ENCODE data around the gene CACNA1B.
"Not testable (repeated sequence)": the region's sequence is repeated elsewhere in the genome, so short reads cannot be mapped to it uniquely, and the experiment has no call there.

Gene CACNA1B

DNA sequence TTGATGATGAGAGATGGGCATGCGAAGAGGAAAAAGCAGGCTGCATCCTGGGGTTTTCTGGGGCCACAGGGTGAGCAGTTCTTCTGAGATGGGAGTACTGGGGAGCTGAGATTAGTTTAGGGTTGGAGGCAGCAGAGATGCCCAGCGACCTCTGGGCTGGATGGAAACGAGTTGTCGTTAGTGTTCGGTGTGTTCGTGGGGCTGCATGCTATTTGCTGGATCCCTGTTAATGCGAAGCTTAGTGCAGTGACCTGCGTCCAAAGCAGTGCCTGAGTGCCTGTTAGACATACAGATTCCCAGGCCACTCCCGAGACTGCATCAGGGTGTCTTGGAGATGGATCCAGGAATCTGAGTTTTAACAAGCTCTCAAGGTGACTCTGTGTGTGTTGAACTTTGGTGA lies 201.3 kb downstream of the CACNA1B start:
- H3K9me3 ChIP-seq (ENCODE audit: low read length), result no peaks in the 10 kb centered on the region
- no peak overlapping the region for H3K4me3 ChIP-seq (ENCODE audit: low read depth in 1 of 2, low read length in 2 of 2)
- H3K27ac ChIP-seq (ENCODE audit: low read depth, low read length), result no peak overlapping the region
- no peak overlapping the region for H3K9ac ChIP-seq (ENCODE audit: low read length)
- H3K36me3 ChIP-seq (ENCODE audit: insufficient read depth, low read length), result no peaks in the 10 kb centered on the region
- no peaks in the 10 kb centered on the region for H3K4me1 ChIP-seq (ENCODE audit: insufficient read depth, low read length)
- H3K27me3 ChIP-seq (ENCODE audit: control insufficient read depth in 1 of 2, insufficient read depth in 2 of 2, low read length in 2 of 2), result no peaks in the 10 kb centered on the region

DNA sequence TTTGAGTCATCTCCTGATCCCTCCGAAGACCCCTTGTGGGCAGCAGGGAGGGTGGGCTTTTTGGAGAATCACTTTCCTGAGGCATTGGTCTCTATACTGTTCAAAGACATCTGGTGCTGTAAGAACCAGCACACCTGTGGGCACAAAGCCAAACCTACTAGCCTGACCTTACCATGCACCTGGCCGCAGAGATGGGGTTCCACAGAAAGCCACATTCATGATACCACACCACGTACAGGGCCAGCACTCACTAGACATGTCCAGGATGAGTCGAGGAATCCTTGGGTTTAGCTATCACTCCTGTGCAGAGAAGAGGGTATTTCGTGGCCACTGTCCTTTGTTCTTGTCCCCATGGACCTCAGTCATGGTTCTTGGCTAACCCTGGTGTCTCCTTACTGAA lies 203.4 kb downstream of the CACNA1B start:
- H3K27ac ChIP-seq (ENCODE audit: low read depth, low read length), result no peak overlapping the region

DNA sequence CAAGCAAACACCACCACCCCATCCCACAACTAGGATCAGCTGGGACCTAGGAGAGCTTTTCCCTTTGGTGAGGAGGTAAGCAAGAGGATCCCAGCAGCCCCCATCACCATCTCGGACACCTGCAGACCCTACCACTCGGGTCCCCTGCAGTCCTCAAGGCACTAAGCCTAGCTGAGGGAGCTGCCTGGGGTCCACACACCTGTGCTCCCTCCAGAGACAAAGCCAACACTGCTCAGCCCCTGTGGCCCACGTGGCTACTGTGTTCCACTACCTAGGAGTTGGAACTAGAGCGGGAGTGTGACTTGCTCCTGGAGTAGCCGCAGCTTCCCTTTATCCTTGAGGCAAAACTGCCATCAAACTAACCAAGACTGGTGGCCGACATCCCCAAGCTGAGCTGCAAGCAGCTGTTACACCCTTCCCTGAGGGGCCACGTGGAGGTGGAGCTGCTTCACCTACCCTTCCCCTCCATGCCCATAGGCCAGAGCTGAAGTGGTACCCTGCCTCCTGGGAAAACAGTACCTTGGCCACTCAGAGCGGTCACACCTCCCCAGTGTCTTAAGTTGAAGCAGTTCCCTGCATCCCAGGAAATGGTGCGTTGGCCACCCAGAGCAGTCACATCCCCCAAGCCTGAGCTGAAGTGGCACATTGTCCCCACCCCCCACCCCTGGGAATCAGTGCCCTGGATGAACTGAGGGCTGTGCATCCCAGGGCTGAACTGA lies 205.5 kb downstream of the CACNA1B start:
- H3K4me3 ChIP-seq (ENCODE audit: low read depth in 1 of 2, low read length in 2 of 2), result no peak overlapping the region
- H3K9ac ChIP-seq (ENCODE audit: low read length), result no peak overlapping the region
- H3K36me3 ChIP-seq (ENCODE audit: insufficient read depth, low read length), result no peaks in the 10 kb centered on the region
- peaks cover 9% of the 10 kb centered on the region for H3K9me3 ChIP-seq (ENCODE audit: low read length)
- no peaks in the 10 kb centered on the region for H3K4me1 ChIP-seq (ENCODE audit: insufficient read depth, low read length)
- H3K27ac ChIP-seq (ENCODE audit: low read depth, low read length), result no peak overlapping the region
- no peaks in the 10 kb centered on the region for H3K27me3 ChIP-seq (ENCODE audit: control insufficient read depth in 1 of 2, insufficient read depth in 2 of 2, low read length in 2 of 2)

More for the DNA sequence above, 203.4 kb downstream of the CACNA1B start:
- Histone ChIP-seq H3K4me3 (ENCODE audit: low read depth in 1 of 2, low read length in 2 of 2) (no peak overlapping the region), H3K9me3 (ENCODE audit: low read length) (peaks cover 1% of the 10 kb centered on the region), H3K36me3 (ENCODE audit: insufficient read depth, low read length) (no peaks in the 10 kb centered on the region), H3K4me1 (ENCODE audit: insufficient read depth, low read length) (no peaks in the 10 kb centered on the region), H3K27me3 (ENCODE audit: control insufficient read depth in 1 of 2, insufficient read depth in 2 of 2, low read length in 2 of 2) (no peaks in the 10 kb centered on the region), H3K9ac (ENCODE audit: low read length) (no peak overlapping the region)

DNA sequence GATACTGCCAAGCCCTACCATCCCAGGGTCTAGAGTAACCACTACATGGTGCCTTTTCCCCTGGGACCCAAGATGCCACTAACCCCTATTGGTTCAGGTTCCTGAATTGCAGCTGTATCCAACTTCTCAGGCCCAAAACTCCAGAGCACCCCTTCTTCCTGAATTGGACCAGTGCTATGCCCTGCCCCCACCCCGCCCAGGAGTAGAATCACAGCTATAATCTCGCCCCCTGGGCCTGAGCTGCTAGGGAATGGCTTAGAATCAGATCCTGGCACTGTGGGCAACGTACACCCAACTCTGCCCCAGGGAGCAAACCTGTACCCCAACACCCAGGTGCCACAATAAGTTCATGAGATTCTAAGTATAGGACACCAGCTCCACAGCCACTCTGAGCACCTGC lies 206.3 kb downstream of the CACNA1B start:
- no peaks in the 10 kb centered on the region for H3K36me3 ChIP-seq (ENCODE audit: insufficient read depth, low read length)
- peaks cover 9% of the 10 kb centered on the region for H3K9me3 ChIP-seq (ENCODE audit: low read length)
- H3K4me1 ChIP-seq (ENCODE audit: insufficient read depth, low read length), result no peaks in the 10 kb centered on the region

DNA sequence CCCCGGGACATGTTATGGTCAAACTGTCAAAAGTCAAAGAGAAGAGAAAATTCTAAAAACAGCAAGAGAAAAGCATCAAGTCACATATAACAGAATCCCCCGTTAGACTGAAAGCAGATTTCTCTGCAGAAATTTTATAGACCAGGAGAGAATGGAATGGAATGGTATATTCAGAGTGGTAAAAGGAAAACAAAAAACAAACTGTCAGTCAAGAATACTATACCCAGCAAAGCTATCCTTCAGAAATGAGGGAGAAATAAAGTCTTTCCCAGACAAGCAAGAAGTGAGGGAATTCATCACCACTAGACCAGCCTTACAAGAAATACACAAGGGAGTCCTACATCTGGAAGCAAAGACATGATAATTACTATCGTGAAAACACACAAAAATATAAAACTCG lies 208.0 kb downstream of the CACNA1B start:
- Histone ChIP-seq H3K36me3 (ENCODE audit: insufficient read depth, low read length) (no peaks in the 10 kb centered on the region), H3K9me3 (ENCODE audit: low read length) (peaks cover 9% of the 10 kb centered on the region), H3K27me3 (ENCODE audit: control insufficient read depth in 1 of 2, insufficient read depth in 2 of 2, low read length in 2 of 2) (no peaks in the 10 kb centered on the region), H3K4me1 (ENCODE audit: insufficient read depth, low read length) (no peaks in the 10 kb centered on the region), H3K9ac (ENCODE audit: low read length) (no peak overlapping the region), H3K27ac (ENCODE audit: low read depth, low read length) (no peak overlapping the region), H3K4me3 (ENCODE audit: low read depth in 1 of 2, low read length in 2 of 2) (no peak overlapping the region)

More for the DNA sequence above, 206.3 kb downstream of the CACNA1B start:
- no peaks in the 10 kb centered on the region for H3K27me3 ChIP-seq (ENCODE audit: control insufficient read depth in 1 of 2, insufficient read depth in 2 of 2, low read length in 2 of 2)
- H3K4me3 ChIP-seq (ENCODE audit: low read depth in 1 of 2, low read length in 2 of 2), result no peak overlapping the region
- H3K27ac ChIP-seq (ENCODE audit: low read depth, low read length), result no peak overlapping the region
- H3K9ac ChIP-seq (ENCODE audit: low read length), result no peak overlapping the region

DNA sequence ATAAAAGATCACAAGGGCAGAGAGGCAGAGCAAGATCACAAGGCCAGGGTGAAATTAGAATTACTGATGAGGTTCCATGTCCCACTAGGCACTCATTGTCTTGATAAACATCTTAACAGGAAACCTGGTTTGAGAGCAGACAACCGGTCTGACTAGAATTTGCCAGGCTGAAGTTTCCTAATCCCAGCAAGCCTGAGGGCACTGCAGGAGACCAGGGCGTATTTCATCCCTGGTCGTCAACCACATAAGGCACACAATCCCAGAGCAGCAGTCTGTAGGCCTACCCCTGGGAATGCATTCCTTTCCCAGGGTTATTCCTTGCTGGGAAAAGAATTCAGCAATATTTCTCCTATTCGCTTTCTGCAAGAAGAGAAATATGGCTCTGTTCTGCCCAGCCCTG lies 214.5 kb downstream of the CACNA1B start:
- H3K27me3 ChIP-seq (ENCODE audit: control insufficient read depth in 1 of 2, insufficient read depth in 2 of 2, low read length in 2 of 2); H3K27ac ChIP-seq (ENCODE audit: low read depth, low read length); H3K4me3 ChIP-seq (ENCODE audit: low read depth in 1 of 2, low read length in 2 of 2); H3K9me3 ChIP-seq (ENCODE audit: low read length); H3K9ac ChIP-seq (ENCODE audit: low read length); H3K36me3 ChIP-seq (ENCODE audit: insufficient read depth, low read length); H3K4me1 ChIP-seq (ENCODE audit: insufficient read depth, low read length): not testable (repeated sequence)

DNA sequence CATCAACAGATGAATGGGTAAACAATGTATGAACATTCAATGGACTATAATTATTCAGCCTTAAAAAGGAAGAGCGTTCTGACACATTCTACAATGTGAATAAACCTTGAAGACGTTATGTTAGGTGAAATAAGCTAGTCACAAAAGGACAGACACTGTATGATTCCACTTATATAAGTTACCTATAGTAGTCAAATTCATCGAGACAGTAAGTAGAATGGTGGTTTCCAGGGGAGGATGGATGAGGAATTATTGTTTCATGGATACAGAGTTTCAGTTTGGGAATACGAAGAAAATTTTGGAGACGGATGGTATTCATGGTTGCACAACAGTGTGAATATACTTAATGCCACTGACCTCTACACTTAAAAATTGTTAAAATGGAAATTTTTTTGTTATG lies 216.4 kb downstream of the CACNA1B start:
- H3K9ac ChIP-seq (ENCODE audit: low read length), result no peak overlapping the region
- H3K4me3 ChIP-seq (ENCODE audit: low read depth in 1 of 2, low read length in 2 of 2), result no peak overlapping the region
- no peaks in the 10 kb centered on the region for H3K4me1 ChIP-seq (ENCODE audit: insufficient read depth, low read length)
- H3K27ac ChIP-seq (ENCODE audit: low read depth, low read length), result no peak overlapping the region
- no peaks in the 10 kb centered on the region for H3K27me3 ChIP-seq (ENCODE audit: control insufficient read depth in 1 of 2, insufficient read depth in 2 of 2, low read length in 2 of 2)
- H3K9me3 ChIP-seq (ENCODE audit: low read length), result no peaks in the 10 kb centered on the region
- no peaks in the 10 kb centered on the region for H3K36me3 ChIP-seq (ENCODE audit: insufficient read depth, low read length)

DNA sequence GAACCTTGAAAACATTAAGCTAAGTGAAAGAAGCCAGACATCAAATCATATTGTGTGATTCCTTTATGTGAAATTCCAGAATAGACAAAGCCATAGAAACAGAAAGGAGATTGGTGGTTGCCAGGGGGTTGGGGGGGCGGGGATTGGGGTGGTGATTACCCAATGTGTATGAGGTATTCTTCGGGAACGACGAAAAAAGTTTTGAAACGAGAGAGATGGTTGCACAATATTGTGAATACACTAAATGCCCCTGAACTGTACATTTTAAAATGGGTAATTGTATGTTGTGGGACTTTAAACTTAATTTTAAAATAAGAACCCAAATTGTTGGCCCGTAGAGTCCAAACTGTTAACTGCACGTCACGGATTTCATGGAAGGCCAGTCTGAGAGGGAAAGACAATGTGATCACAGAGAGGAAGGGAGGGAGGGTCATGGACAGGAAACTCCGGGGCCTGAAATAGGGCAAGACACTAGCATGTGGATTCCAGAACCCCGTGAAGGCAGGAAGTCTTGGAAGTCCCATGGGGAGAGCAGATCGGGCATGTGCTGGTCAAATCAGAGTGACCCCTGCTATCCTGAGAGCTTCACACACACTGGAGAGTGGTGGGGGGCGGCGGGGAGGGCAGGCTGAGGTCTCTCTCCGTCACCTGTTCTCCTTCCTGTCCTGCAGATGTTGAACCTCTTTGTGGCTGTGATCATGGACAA lies 218.4 kb downstream of the CACNA1B start:
- Histone ChIP-seq H3K27ac (ENCODE audit: low read depth, low read length) (no peak overlapping the region), H3K4me3 (ENCODE audit: low read depth in 1 of 2, low read length in 2 of 2) (no peak overlapping the region), H3K27me3 (ENCODE audit: control insufficient read depth in 1 of 2, insufficient read depth in 2 of 2, low read length in 2 of 2) (no peaks in the 10 kb centered on the region), H3K9ac (ENCODE audit: low read length) (no peak overlapping the region), H3K9me3 (ENCODE audit: low read length) (no peaks in the 10 kb centered on the region), H3K36me3 (ENCODE audit: insufficient read depth, low read length) (no peaks in the 10 kb centered on the region), H3K4me1 (ENCODE audit: insufficient read depth, low read length) (no peaks in the 10 kb centered on the region)

DNA sequence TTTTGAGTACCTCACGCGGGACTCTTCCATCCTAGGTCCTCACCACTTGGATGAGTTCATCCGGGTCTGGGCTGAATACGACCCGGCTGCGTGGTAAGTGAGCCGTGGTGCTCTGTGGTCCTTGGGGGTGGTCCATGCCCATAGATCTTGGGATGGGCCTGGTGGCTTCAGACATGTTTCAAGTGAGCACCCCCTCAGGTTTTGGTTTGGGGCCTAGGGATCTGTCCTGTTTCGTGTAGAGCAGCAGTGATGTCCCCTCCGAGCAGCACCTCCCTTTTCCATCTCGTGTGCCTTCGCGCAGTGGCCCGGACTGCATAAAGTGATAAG lies 218.9 kb downstream of the CACNA1B start:
- H3K4me1 ChIP-seq (ENCODE audit: insufficient read depth, low read length), result no peaks in the 10 kb centered on the region
- no peak overlapping the region for H3K4me3 ChIP-seq (ENCODE audit: low read depth in 1 of 2, low read length in 2 of 2)
- no peak overlapping the region for H3K9ac ChIP-seq (ENCODE audit: low read length)
- no peaks in the 10 kb centered on the region for H3K27me3 ChIP-seq (ENCODE audit: control insufficient read depth in 1 of 2, insufficient read depth in 2 of 2, low read length in 2 of 2)
- no peak overlapping the region for H3K27ac ChIP-seq (ENCODE audit: low read depth, low read length)
- H3K9me3 ChIP-seq (ENCODE audit: low read length), result no peaks in the 10 kb centered on the region
- H3K36me3 ChIP-seq (ENCODE audit: insufficient read depth, low read length), result no peaks in the 10 kb centered on the region

DNA sequence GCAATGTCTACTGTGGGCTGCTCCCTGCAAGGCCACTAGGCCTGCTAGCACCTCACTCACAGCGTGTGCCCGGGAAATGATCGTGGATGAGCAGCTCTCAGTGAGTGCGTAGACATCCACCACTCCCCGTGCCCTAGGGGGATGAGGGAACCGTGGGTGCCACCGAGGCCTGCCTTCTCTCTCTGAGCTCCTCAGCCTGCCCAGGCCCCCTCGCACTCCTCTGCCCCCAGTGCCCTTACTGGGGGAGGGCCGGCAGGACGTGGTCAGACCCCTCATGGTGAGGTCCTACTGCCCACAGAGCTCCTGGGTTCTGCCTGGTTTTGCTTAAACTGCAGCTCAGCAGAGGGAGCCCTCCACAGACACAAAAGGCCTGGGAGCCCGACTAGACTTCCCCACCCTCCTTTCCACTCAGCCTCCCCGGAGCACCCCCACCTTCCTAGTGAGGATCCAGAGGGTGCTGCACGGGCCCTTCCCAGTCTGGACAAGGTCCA lies 220.0 kb downstream of the CACNA1B start:
- peaks cover 0 to 5% of the 10 kb centered on the region in 2 donors for H3K27me3 ChIP-seq (ENCODE audit: control insufficient read depth in 1 of 2, insufficient read depth in 2 of 2, low read length in 2 of 2)
- H3K4me1 ChIP-seq (ENCODE audit: insufficient read depth, low read length), result no peaks in the 10 kb centered on the region
- no peak overlapping the region for H3K27ac ChIP-seq (ENCODE audit: low read depth, low read length)
- H3K9ac ChIP-seq (ENCODE audit: low read length), result no peak overlapping the region
- H3K36me3 ChIP-seq (ENCODE audit: insufficient read depth, low read length), result no peaks in the 10 kb centered on the region
- no peaks in the 10 kb centered on the region for H3K9me3 ChIP-seq (ENCODE audit: low read length)
- H3K4me3 ChIP-seq (ENCODE audit: low read depth in 1 of 2, low read length in 2 of 2), result no peak overlapping the region

DNA sequence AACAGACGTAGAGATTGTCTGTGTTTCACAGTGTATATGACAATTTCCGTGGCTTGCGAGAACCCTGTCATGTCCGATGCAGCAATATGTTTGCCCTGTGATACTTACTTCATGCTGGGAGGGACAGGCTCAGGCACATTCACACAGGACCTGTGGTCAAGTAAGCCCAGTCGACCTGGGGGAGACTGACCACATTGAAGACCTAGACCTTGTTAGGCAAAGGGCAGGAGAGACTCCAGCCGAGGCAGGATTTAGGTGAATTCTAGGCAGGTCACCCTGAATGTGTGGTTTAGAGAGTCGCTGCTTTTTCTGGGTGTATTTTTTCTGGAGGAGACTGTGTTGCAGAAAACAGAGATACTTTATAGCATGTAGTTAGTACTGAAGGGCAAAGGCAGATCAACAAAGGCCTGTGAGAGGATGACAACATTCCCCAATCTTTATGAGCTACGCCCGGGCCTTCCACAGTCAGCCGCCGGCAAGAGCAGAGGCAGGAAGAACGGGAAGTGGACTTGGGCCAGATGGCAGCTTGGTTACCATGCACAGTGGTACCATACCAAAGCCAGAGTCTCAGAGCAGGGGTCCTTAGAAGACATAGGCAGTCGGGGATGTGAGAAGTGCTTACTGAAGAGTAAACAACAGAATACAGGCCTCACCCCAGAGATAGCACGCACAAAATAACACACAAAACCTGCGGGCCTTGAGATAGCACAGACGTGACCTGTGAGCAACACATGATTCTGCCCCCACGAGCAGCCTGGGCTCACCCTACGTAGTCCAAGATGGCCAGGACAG lies 220.7 kb downstream of the CACNA1B start:
- no peak overlapping the region for H3K9ac ChIP-seq (ENCODE audit: low read length)
- no peak overlapping the region for H3K27ac ChIP-seq (ENCODE audit: low read depth, low read length)
- H3K4me1 ChIP-seq (ENCODE audit: insufficient read depth, low read length), result no peaks in the 10 kb centered on the region
- peaks cover 0 to 5% of the 10 kb centered on the region in 2 donors for H3K27me3 ChIP-seq (ENCODE audit: control insufficient read depth in 1 of 2, insufficient read depth in 2 of 2, low read length in 2 of 2)
- no peaks in the 10 kb centered on the region for H3K36me3 ChIP-seq (ENCODE audit: insufficient read depth, low read length)
- no peak overlapping the region for H3K4me3 ChIP-seq (ENCODE audit: low read depth in 1 of 2, low read length in 2 of 2)
- no peaks in the 10 kb centered on the region for H3K9me3 ChIP-seq (ENCODE audit: low read length)
